GM12878 (cell line): ENCODE data around the gene RGCC. TPM values are rescaled to one million over a fixed set of nuclear protein-coding genes. Genes with fewer than 3 reads are reported as not detected.

ENCODE experiments used
- ATAC-seq: fragments of 200-7000 bp; cut with Tn5 transposase; 3 replicates; pipeline ENCODE4 v1.9.1; 2020; ENCODE audit warnings: mild to moderate bottlenecking, moderate library complexity
- BruUV-seq: library from RNA; stranded (reverse); fragments of 400-500 nt; replicated peaks from 2 replicates; lab custom pipeline; 2021; lab: Mats Ljungman, UMichigan
- CTCF ChIA-PET: fragments of 300-600 bp; sonication (Branson Sonifier 250); formaldehyde crosslinking; extraction: SDS; loops from one replicate; lab custom pipeline; 2021; ENCODE audit warnings: inconsistent platforms; lab: Yijun Ruan, JAX
- POLR2A ChIA-PET: fragments of 350-600 bp; formaldehyde crosslinking; extraction: SDS; loops from one replicate; lab custom pipeline; 2021; ENCODE audit warnings: inconsistent platforms; lab: Charles Lee
- RAD21 ChIA-PET: fragments of 300-600 bp; sonication (Branson Sonifier 250); formaldehyde crosslinking; loops from one replicate; lab custom pipeline; 2023; ENCODE audit warnings: antibody characterized with exemption; ENCODE audit not compliant: unreplicated experiment; lab: Charles Lee
- SMC1A ChIA-PET: fragments of 300-600 bp; sonication (Branson Sonifier 250); formaldehyde crosslinking; loops from one replicate; lab custom pipeline; 2023; ENCODE audit not compliant: unreplicated experiment, uncharacterized antibody; lab: Charles Lee
- DNase-seq: peaks from one replicate; pipeline ENCODE4 v3.0.0-alpha.2; 2011; ENCODE audit warnings: low read depth, low spot score
- FAIRE-seq: peaks from 3 replicates; lab custom pipeline; 2011; peaks lifted over from hg19 to GRCh38; lab: Jason Lieb, UNC
- H2AFZ ChIP-seq: 2 replicates; pipeline ENCODE4 v1.6.0; 2011; ENCODE audit warnings: low read depth, low read length, control low read depth; ENCODE audit not compliant: control insufficient read depth
- H3K27ac ChIP-seq: 2 replicates; pipeline ENCODE4 v1.5.1; 2011; ENCODE audit warnings: control low read depth; ENCODE audit not compliant: control insufficient read depth, insufficient read depth
- H3K27me3 ChIP-seq, 2 experiments: replicated peaks in 1 of 2; 2 replicates each; pipeline versions ENCODE4 v1.6.0 to v1.6.1; 2011; ENCODE audit warnings: low read length in 1 of 2; ENCODE audit not compliant: control insufficient read depth in 2 of 2, insufficient read depth in 2 of 2
- H3K36me3 ChIP-seq, 2 experiments: 2 replicates each; pipeline ENCODE4 v1.5.1; 2011; ENCODE audit warnings: low read length in 1 of 2; ENCODE audit not compliant: control insufficient read depth in 2 of 2, insufficient read depth in 2 of 2
- H3K4me1 ChIP-seq: 2 replicates; pipeline ENCODE4 v1.6.1; 2011; ENCODE audit warnings: mild to moderate bottlenecking, low read length, moderate library complexity, mixed read lengths; ENCODE audit not compliant: control insufficient read depth, insufficient read depth
- H3K4me2 ChIP-seq: 2 replicates; pipeline ENCODE4 v1.6.0; 2011; ENCODE audit warnings: control low read depth; ENCODE audit not compliant: control insufficient read depth, insufficient read depth
- H3K4me3 ChIP-seq: fragments of 200-600 bp; sonication (generic); 2 replicates; pipeline ENCODE4 v1.5.1; 2016
- H3K79me2 ChIP-seq: 2 replicates; pipeline ENCODE4 v1.6.0; 2011; ENCODE audit warnings: low read length; ENCODE audit not compliant: control insufficient read depth, insufficient read depth
- H3K9ac ChIP-seq: 2 replicates; pipeline ENCODE4 v1.8.0; 2011; ENCODE audit warnings: low read length, control low read depth, mixed read lengths; ENCODE audit not compliant: control insufficient read depth, insufficient read depth
- H3K9me3 ChIP-seq: replicated peaks from 3 replicates; pipeline ENCODE4 v1.5.1; 2011; ENCODE audit warnings: mild to moderate bottlenecking, low read length; ENCODE audit not compliant: control insufficient read depth, insufficient read depth
- H4K20me1 ChIP-seq: 2 replicates; pipeline ENCODE4 v1.6.0; 2011; ENCODE audit not compliant: control insufficient read depth, insufficient read depth
- BACH1 ChIP-seq: fragments of 450-650 bp; IDR thresholded peaks from 2 replicates; pipeline ENCODE4 v1.6.1; 2017; ENCODE audit warnings: mild to moderate bottlenecking, borderline replicate concordance
- CHD2 ChIP-seq: IDR thresholded peaks from 2 replicates; pipeline ENCODE4 v1.6.1; 2011; ENCODE audit warnings: low read depth, low read length, improper control_type of control experiment, borderline replicate concordance
- HDAC2 ChIP-seq: fragments of 200-600 bp; sonication (generic); IDR thresholded peaks from 2 replicates; pipeline ENCODE4 v1.6.1; 2017
- IKZF1 ChIP-seq: fragments of 450-650 bp; conservative IDR thresholded peaks from 2 replicates; pipeline ENCODE4 v1.6.1; 2017; ENCODE audit warnings: antibody characterized with exemption, mild to moderate bottlenecking
- JUNB ChIP-seq: IDR thresholded peaks from 2 replicates; pipeline ENCODE4 v1.6.1; 2016; ENCODE audit warnings: antibody characterized with exemption, mild to moderate bottlenecking
- KLF5 ChIP-seq: fragments of 450-650 bp; IDR thresholded peaks from 2 replicates; pipeline ENCODE4 v1.6.1; 2014; ENCODE audit warnings: mild to moderate bottlenecking; ENCODE audit not compliant: partially characterized antibody
- MTA2 ChIP-seq: fragments of 450-650 bp; IDR thresholded peaks from 2 replicates; pipeline ENCODE4 v1.6.1; 2016; ENCODE audit warnings: low read depth, mild to moderate bottlenecking, moderate library complexity
- MTA3 ChIP-seq: IDR thresholded peaks from 2 replicates; pipeline ENCODE4 v1.6.1; 2012; ENCODE audit warnings: low read length, inconsistent platforms, borderline replicate concordance
- MXI1 ChIP-seq: fragments of 150-350 bp; IDR thresholded peaks from 2 replicates; pipeline ENCODE4 v1.6.1; 2011; ENCODE audit warnings: low read depth, mild to moderate bottlenecking, inconsistent platforms, low read length, improper control_type of control experiment
- NFXL1 ChIP-seq: fragments of 450-650 bp; IDR thresholded peaks from 2 replicates; pipeline ENCODE4 v1.6.1; 2017; ENCODE audit warnings: antibody characterized with exemption, mild to moderate bottlenecking, borderline replicate concordance
- PAX8 ChIP-seq: fragments of 450-650 bp; IDR thresholded peaks from 2 replicates; pipeline ENCODE4 v1.6.1; 2017; ENCODE audit warnings: mild to moderate bottlenecking, moderate library complexity
- POU2F2 ChIP-seq: IDR thresholded peaks from 3 replicates; pipeline ENCODE4 v1.6.1; 2011; ENCODE audit warnings: low read depth, mild to moderate bottlenecking, low read length, borderline replicate concordance
- SIX5 ChIP-seq: IDR thresholded peaks from 2 replicates; pipeline ENCODE4 v1.6.1; 2011; ENCODE audit warnings: mild to moderate bottlenecking, low read depth, low read length, moderate library complexity; ENCODE audit not compliant: severe bottlenecking
- SMAD5 ChIP-seq: IDR thresholded peaks from 2 replicates; pipeline ENCODE4 v1.6.1; 2016; ENCODE audit warnings: antibody characterized with exemption, low read depth
- SRF ChIP-seq, 2 experiments: IDR thresholded peaks; 2 replicates each; pipeline ENCODE4 v1.6.1; 2011; ENCODE audit warnings: low read depth in 2 of 2, low read length in 2 of 2, mild to moderate bottlenecking in 1 of 2, moderate library complexity in 1 of 2
- ZBED1 ChIP-seq: IDR thresholded peaks from 2 replicates; pipeline ENCODE4 v1.6.1; 2016; ENCODE audit warnings: borderline replicate concordance
- ZNF24 ChIP-seq: fragments of 450-650 bp; IDR thresholded peaks from 2 replicates; pipeline ENCODE4 v1.6.1; 2017; ENCODE audit warnings: antibody characterized with exemption, mild to moderate bottlenecking
- WGBS: methylation state at CpG from one replicate; pipeline ENCODE4 v1.1.6; 2016; ENCODE audit warnings: low lambda C conversion rate; ENCODE audit not compliant: insufficient replicate concordance, insufficient coverage; ENCODE audit errors: missing lambda C conversion rate; 5-methylcytosine and 5-hydroxymethylcytosine counted together
- in situ Hi-C: fragments of 300-500 bp; cut with MboI; formaldehyde crosslinking; loops from 9 replicates; pipeline ENCODE4 v1.14.3; 2018; ENCODE audit warnings: mixed read lengths
- intact Hi-C: fragments of 100-400 bp; cut with micrococcal nuclease; formaldehyde crosslinking; loops from one replicate; pipeline ENCODE4 v1.14.2; 2022; ENCODE audit not compliant: unreplicated experiment
- polyA plus RNA-seq, 11 experiments: library from polyadenylated mRNA; depleted of rRNA in 4 of 11; unstranded in 6 of 11; stranded (reverse) in 5 of 11; fragments of >200 nt; fragmentation: Nextera tagmentation in 4 of 11; fragmentation: Illumina TruSeq in 1 of 11; extraction: Ambion mirVana in 4 of 11; extraction: Trizol in 1 of 11; gene quantifications; 1 replicate in 1 of 11; 2 replicates in 10 of 11; pipeline versions ENCODE4 v1.2.1 to v1.2.3, GENCODE V29; 2011 to 2016; ENCODE audit warnings: inconsistent platforms in 2 of 11, missing spikeins in 2 of 11, low read depth in 1 of 11
- total RNA-seq, 4 experiments: library from RNA; depleted of rRNA in 3 of 4; stranded (reverse); fragments of >200 nt in 3 of 4; fragmentation: Illumina TruSeq in 1 of 4; extraction: Trizol in 1 of 4; gene quantifications; 2 replicates each; pipeline versions ENCODE4 v1.2.1 to v1.2.3, GENCODE V29; 2013 to 2021
- TF ChIP-seq, protein P1 (sequence below): IDR thresholded peaks from 2 replicates; pipeline ENCODE4 v1.6.1; 2011; ENCODE audit warnings: low read depth, mild to moderate bottlenecking, low read length, moderate library complexity, borderline replicate concordance; ENCODE audit errors: extremely low read depth
- TF ChIP-seq, protein P2 (sequence below): IDR thresholded peaks from 2 replicates; pipeline ENCODE4 v1.6.1; 2011; ENCODE audit warnings: low read depth, low read length, improper control_type of control experiment, borderline replicate concordance

RGCC gene
- total and polyA plus RNA-seq, 10 of the 15 experiments (the other 5 are each of a cell fraction or from before 2014, with no cell fraction given): 0.41 to 19.4 (median 9.9) TPM

DNA sequence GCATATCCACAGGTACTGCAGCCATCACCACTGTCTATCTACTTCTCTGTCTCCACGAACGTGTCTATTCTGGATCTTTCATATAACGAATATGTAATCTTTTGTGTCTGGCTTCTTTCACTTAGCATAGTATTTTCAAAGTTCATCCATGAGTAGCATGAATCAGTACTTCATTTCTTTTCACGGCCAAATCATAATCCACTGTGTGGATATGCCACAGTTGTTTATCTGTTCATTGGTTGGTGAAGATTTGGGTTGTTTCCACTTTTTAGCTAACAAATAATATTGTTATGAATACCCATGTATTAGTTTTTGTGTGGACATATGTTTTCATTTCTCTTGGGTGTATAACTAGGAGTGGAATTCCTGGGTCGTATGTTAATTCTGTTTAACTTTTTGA is 14.4 kb downstream of the RGCC start:
- FAIRE-seq: no peak
- peaks cover 0 to 4% of the 10 kb centered on the region in 2 experiments; a peak in 1 of 4 replicates for H3K36me3 ChIP-seq
- BruUV-seq: no TSS peak

DNA sequence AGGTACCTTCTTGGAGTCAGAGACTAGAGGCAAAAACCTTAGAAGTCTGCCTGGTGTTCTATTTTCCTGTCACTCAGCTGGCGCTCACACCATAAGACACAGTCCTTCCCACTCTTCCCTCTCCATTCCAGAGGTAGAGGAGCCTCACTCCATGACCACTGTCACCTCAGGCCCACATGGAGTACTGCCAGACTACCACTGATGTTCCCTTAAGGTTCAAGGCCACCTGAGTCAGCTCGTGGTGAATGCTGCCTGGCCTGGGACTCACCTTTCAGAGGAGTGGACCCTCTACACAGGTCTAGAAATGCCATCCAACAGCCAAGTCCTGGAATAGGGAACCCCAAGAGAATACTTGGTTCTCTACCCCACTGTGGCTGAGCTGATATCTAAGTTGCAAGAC is 29.9 kb downstream of the RGCC start:
- in situ Hi-C loops (no loop called here), intact Hi-C loops (no loop called here)
- no peak overlapping the region for H3K4me2 ChIP-seq
- BruUV-seq: no TSS peak
- RAD21 ChIA-PET: no interaction called here
- H4K20me1 ChIP-seq: no peaks in the 10 kb centered on the region
- no peak for FAIRE-seq
- SMC1A ChIA-PET: interaction anchor here (1.1 kb wide), 1 partner anchor 20 kb away, joined by 3 read pairs; no protein-coding TSS in a partner anchor
- CTCF ChIA-PET: no interaction called here
- H3K4me1 ChIP-seq: peaks cover 5% of the 10 kb centered on the region
- POLR2A ChIA-PET: interaction anchor here (0.5 to 1.1 kb wide), 2 partner anchors 10 to 456 kb away, joined by 3 to 5 read pairs; no protein-coding TSS in a partner anchor
- H2AFZ ChIP-seq: no peak overlapping the region
- 94% methylated on average over 2 of the region's 2 CpGs for WGBS
- no peak for DNase-seq
- no peaks in the 10 kb centered on the region for H3K79me2 ChIP-seq
- no peaks in the 10 kb centered on the region; the same call in 2 of the 3 replicates for H3K9me3 ChIP-seq
- no peak overlapping the region for H3K27ac ChIP-seq
- H3K4me3 ChIP-seq: no peak overlapping the region
- no peak for ATAC-seq
- no peaks in the 10 kb centered on the region for H3K36me3 ChIP-seq
- no peaks in the 10 kb centered on the region; a peak in 1 of 4 replicates for H3K27me3 ChIP-seq
- no peak overlapping the region for H3K9ac ChIP-seq
- no peak for TF ChIP-seq SRF (IDR thresholded peaks at IDR 0.05; ENCODE audit: low read depth in 2 of 2, low read length in 2 of 2)
- TF ChIP-seq, protein P1, sequence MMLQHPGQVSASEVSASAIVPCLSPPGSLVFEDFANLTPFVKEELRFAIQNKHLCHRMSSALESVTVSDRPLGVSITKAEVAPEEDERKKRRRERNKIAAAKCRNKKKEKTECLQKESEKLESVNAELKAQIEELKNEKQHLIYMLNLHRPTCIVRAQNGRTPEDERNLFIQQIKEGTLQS: no peak
- no peak for TF ChIP-seq KLF5
- TF ChIP-seq MTA3: no peak
- TF ChIP-seq SIX5: no peak
- TF ChIP-seq MXI1: no peak
- TF ChIP-seq POU2F2: no peak
- no peak for TF ChIP-seq ZBED1
- TF ChIP-seq BACH1: no peak
- TF ChIP-seq ZNF24: no peak

More for the DNA sequence above, 14.4 kb downstream of the RGCC start:
- 95% methylated on average over 5 of the region's 5 CpGs for WGBS
- POLR2A ChIA-PET: interaction anchor here (1.1 kb wide), 1 partner anchor 21 kb away, joined by 3 read pairs; no protein-coding TSS in a partner anchor
- TF ChIP-seq JUNB: no peak
- TF ChIP-seq PAX8: no peak
- no peak for TF ChIP-seq MTA2
- no peak for TF ChIP-seq IKZF1
- TF ChIP-seq, protein P2, sequence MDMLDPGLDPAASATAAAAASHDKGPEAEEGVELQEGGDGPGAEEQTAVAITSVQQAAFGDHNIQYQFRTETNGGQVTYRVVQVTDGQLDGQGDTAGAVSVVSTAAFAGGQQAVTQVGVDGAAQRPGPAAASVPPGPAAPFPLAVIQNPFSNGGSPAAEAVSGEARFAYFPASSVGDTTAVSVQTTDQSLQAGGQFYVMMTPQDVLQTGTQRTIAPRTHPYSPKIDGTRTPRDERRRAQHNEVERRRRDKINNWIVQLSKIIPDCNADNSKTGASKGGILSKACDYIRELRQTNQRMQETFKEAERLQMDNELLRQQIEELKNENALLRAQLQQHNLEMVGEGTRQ: no peak
- TF ChIP-seq SMAD5: no peak
- no peak for TF ChIP-seq NFXL1
- TF ChIP-seq CHD2: no peak
- TF ChIP-seq HDAC2: no peak
- TF ChIP-seq, all 136 proteins: peak for 0
- H2AFZ ChIP-seq: no peak overlapping the region
- H3K27me3 ChIP-seq: no peaks in the 10 kb centered on the region
- H3K9ac ChIP-seq: no peak overlapping the region
- H4K20me1 ChIP-seq: no peaks in the 10 kb centered on the region
- no peak overlapping the region for H3K4me3 ChIP-seq
- no peak for DNase-seq
- ChIA-PET CTCF (interaction anchor here (2.8 kb wide), 1 partner anchor 12 kb away, joined by 14 read pairs; no protein-coding TSS in a partner anchor), SMC1A (interaction anchor here (1.8 kb wide), 1 partner anchor 21 kb away, joined by 5 read pairs; no protein-coding TSS in a partner anchor), RAD21 (no interaction called here)
- no peaks in the 10 kb centered on the region for H3K9me3 ChIP-seq
- in situ Hi-C loops (no loop called here), intact Hi-C loops (no loop called here)
- H3K79me2 ChIP-seq: no peaks in the 10 kb centered on the region
- H3K4me1 ChIP-seq: no peaks in the 10 kb centered on the region; the same call in 1 of the 2 replicates
- H3K4me2 ChIP-seq: no peak overlapping the region
- no peak overlapping the region for H3K27ac ChIP-seq
- no peak for ATAC-seq
